Subcutaneous abdominal adipose tissue (tissue), 5 donors: ENCODE results near the gene IFI30.

Source experiments
- H3K27ac ChIP-seq: one replicate; pipeline ENCODE4 v1.7.0; 2013; ENCODE audit warnings: low read depth, mild to moderate bottlenecking, inconsistent platforms, low read length, moderate library complexity
- H3K27me3 ChIP-seq, 5 donors: one replicate each; pipeline ENCODE4 v1.7.0; 2013; ENCODE audit warnings: low read length in 5 of 5, inconsistent platforms in 1 of 5; ENCODE audit not compliant: control insufficient read depth in 5 of 5, insufficient read depth in 4 of 5
- H3K36me3 ChIP-seq, 5 donors: one replicate each; pipeline ENCODE4 v1.7.0; 2013; ENCODE audit warnings: low read length in 5 of 5; ENCODE audit not compliant: control insufficient read depth in 5 of 5, insufficient read depth in 5 of 5
- H3K4me1 ChIP-seq, 5 donors: one replicate each; pipeline ENCODE4 v1.7.0; 2013; ENCODE audit warnings: low read length in 5 of 5, mild to moderate bottlenecking in 3 of 5, moderate library complexity in 1 of 5; ENCODE audit not compliant: control insufficient read depth in 5 of 5, insufficient read depth in 5 of 5
- H3K4me3 ChIP-seq, 5 donors: one replicate each; pipeline ENCODE4 v1.7.0; 2013; ENCODE audit warnings: low read length in 5 of 5, low read depth in 1 of 5
- H3K9ac ChIP-seq, 5 donors: one replicate each; pipeline ENCODE4 v1.7.0; 2013; ENCODE audit warnings: low read length in 5 of 5, mild to moderate bottlenecking in 4 of 5, moderate library complexity in 3 of 5
- H3K9me3 ChIP-seq, 5 donors: one replicate each; pipeline ENCODE4 v1.7.0; 2013; ENCODE audit warnings: low read length in 5 of 5; ENCODE audit not compliant: control insufficient read depth in 5 of 5
- donor health status: healthy.
- donor health status: healthy.
- donor health status: healthy.
- donor health status: healthy.
- donor health status: healthy.

The IFI30 gene

GRCh38 chr19:18173572-18174288, at the start of gene IFI30:
IFI30 (plus strand) TSS chr19:18173813; CDS start chr19:18173842, 29 bp downstream.
- Histone ChIP-seq H3K9ac (peak within 1 kb of the TSS; percentile 38 to 80 (median 76)), H3K27me3 (no peaks in the 10 kb centered on the region), H3K9me3 (no peaks in the 10 kb centered on the region), H3K4me1 (peaks cover under 1 to 54% (median 39%) of the 10 kb centered on the region in 5 donors), H3K4me3 (peak within 1 kb of the TSS; percentile 72 to 90 (median 76)), H3K27ac (peak within 1 kb of the TSS; percentile 69), H3K36me3 (peaks cover 0 to 15% (median 6%) of the 10 kb centered on the region in 5 donors)

GRCh38 chr19:18123819-18124218, 49.8 kb upstream of the IFI30 start:
- Histone ChIP-seq H3K4me3 (no peak overlapping the region), H3K9me3 (peaks cover 0 to 2% (median 0%) of the 10 kb centered on the region in 5 donors), H3K27me3 (no peaks in the 10 kb centered on the region), H3K27ac (no peak overlapping the region), H3K36me3 (peaks cover 0 to 57% (median 37%) of the 10 kb centered on the region in 5 donors), H3K9ac (peak overlapping the region in 1 of 5 donors; percentile 43), H3K4me1 (peaks cover 0 to 28% (median 8%) of the 10 kb centered on the region in 5 donors)

- H3K36me3 ChIP-seq: peaks cover 0 to 79% (median 54%) of the 10 kb centered on the region in 5 donors
- no peak overlapping the region for H3K4me3 ChIP-seq
- H3K27ac ChIP-seq: no peak overlapping the region
- peaks cover 0 to 19% (median 4%) of the 10 kb centered on the region in 5 donors for H3K4me1 ChIP-seq
- no peak overlapping the region for H3K9ac ChIP-seq
- H3K9me3 ChIP-seq: peaks cover 0 to 2% (median 0%) of the 10 kb centered on the region in 5 donors
- no peaks in the 10 kb centered on the region for H3K27me3 ChIP-seq
Measured at GRCh38 chr19:18126097-18126496, 47.5 kb upstream of the IFI30 start.

GRCh38 chr19:18128044-18128443, 45.6 kb upstream of the IFI30 start:
- H3K27me3 ChIP-seq: no peaks in the 10 kb centered on the region
- no peak overlapping the region for H3K27ac ChIP-seq
- H3K4me3 ChIP-seq: no peak overlapping the region
- H3K9ac ChIP-seq: no peak overlapping the region
- H3K36me3 ChIP-seq: peaks cover 0 to 75% (median 57%) of the 10 kb centered on the region in 5 donors
- H3K4me1 ChIP-seq: peaks cover 0 to 12% (median 4%) of the 10 kb centered on the region in 5 donors
- H3K9me3 ChIP-seq: no peaks in the 10 kb centered on the region

- Histone ChIP-seq H3K27ac (no peak overlapping the region), H3K36me3 (peaks cover 0 to 71% (median 55%) of the 10 kb centered on the region in 5 donors)
Measured at GRCh38 chr19:18128805-18129204, 44.8 kb upstream of the IFI30 start.

GRCh38 chr19:18130523-18131242, 42.9 kb upstream of the IFI30 start:
- Histone ChIP-seq H3K9me3 (no peaks in the 10 kb centered on the region), H3K27ac (no peak overlapping the region), H3K27me3 (no peaks in the 10 kb centered on the region), H3K4me3 (no peak overlapping the region), H3K36me3 (peaks cover 0 to 74% (median 63%) of the 10 kb centered on the region in 5 donors), H3K9ac (no peak overlapping the region), H3K4me1 (peaks cover 0 to 2% (median 0%) of the 10 kb centered on the region in 5 donors)

More at GRCh38 chr19:18128805-18129204, 44.8 kb upstream of the IFI30 start:
- H3K4me3 ChIP-seq: no peak overlapping the region
- H3K9ac ChIP-seq: no peak overlapping the region
- H3K4me1 ChIP-seq: peaks cover 0 to 5% (median 4%) of the 10 kb centered on the region in 5 donors
- H3K27me3 ChIP-seq: no peaks in the 10 kb centered on the region
- H3K9me3 ChIP-seq: no peaks in the 10 kb centered on the region

GRCh38 chr19:18131841-18132596, 41.6 kb upstream of the IFI30 start:
- Histone ChIP-seq H3K36me3 (peaks cover 0 to 80% (median 64%) of the 10 kb centered on the region in 5 donors), H3K4me1 (no peaks in the 10 kb centered on the region), H3K9me3 (no peaks in the 10 kb centered on the region), H3K27me3 (no peaks in the 10 kb centered on the region), H3K9ac (no peak overlapping the region), H3K27ac (no peak overlapping the region), H3K4me3 (no peak overlapping the region)

- no peak overlapping the region for H3K4me3 ChIP-seq
- no peaks in the 10 kb centered on the region for H3K4me1 ChIP-seq
- H3K27me3 ChIP-seq: no peaks in the 10 kb centered on the region
- H3K9me3 ChIP-seq: no peaks in the 10 kb centered on the region
- H3K9ac ChIP-seq: no peak overlapping the region
- peaks cover 4 to 76% (median 57%) of the 10 kb centered on the region in 5 donors for H3K36me3 ChIP-seq
- no peak overlapping the region for H3K27ac ChIP-seq
Measured at GRCh38 chr19:18135712-18136584, 37.7 kb upstream of the IFI30 start.

- no peak overlapping the region for H3K4me3 ChIP-seq
- H3K36me3 ChIP-seq: peaks cover 4 to 75% (median 58%) of the 10 kb centered on the region in 5 donors
- H3K27me3 ChIP-seq: no peaks in the 10 kb centered on the region
- no peak overlapping the region for H3K27ac ChIP-seq
- H3K4me1 ChIP-seq: no peaks in the 10 kb centered on the region
- H3K9ac ChIP-seq: no peak overlapping the region
- no peaks in the 10 kb centered on the region for H3K9me3 ChIP-seq
Measured at GRCh38 chr19:18137242-18137641, 36.4 kb upstream of the IFI30 start.
